Ascending aorta (tissue), 2 donors: ENCODE data around the gene CLASP1. TPM values are rescaled to one million over a fixed set of nuclear protein-coding genes. Genes with fewer than 3 reads are reported as not detected.

Experiments used
- DNase-seq, 2 donors: peaks; one replicate each; pipeline ENCODE4 v3.0.0-alpha.2; 2019; ENCODE audit warnings: low spot score in 2 of 2
- H3K27ac ChIP-seq, 2 donors: fragments of 200-600 bp; sonication (generic); one replicate each; pipeline ENCODE4 v1.5.1; 2016 to 2017; ENCODE audit warnings: mild to moderate bottlenecking in 1 of 2
- H3K27me3 ChIP-seq: fragments of 200-600 bp; sonication (generic); one replicate; pipeline ENCODE4 v1.5.1; 2017
- H3K36me3 ChIP-seq, 2 donors: fragments of 200-600 bp; sonication (generic); one replicate each; pipeline ENCODE4 v1.5.1; 2016
- H3K4me1 ChIP-seq, 2 donors: fragments of 200-600 bp; sonication (generic); one replicate each; pipeline ENCODE4 v1.5.1; 2016 to 2017; ENCODE audit warnings: mild to moderate bottlenecking in 1 of 2
- H3K4me3 ChIP-seq, 2 donors: fragments of 200-600 bp; sonication (generic); one replicate each; pipeline ENCODE4 v1.5.1; 2016 to 2017; ENCODE audit warnings: mild to moderate bottlenecking in 1 of 2
- H3K9me3 ChIP-seq, 2 donors: fragments of 200-600 bp; sonication (generic); one replicate each; pipeline ENCODE4 v1.5.1; 2016
- CTCF ChIP-seq, 3 experiments: fragments of 200-600 bp in 2 of 3; fragments of 450-650 bp in 1 of 3; sonication (generic) in 2 of 3; IDR thresholded peaks; one replicate each; pipeline ENCODE4 v1.5.1; 2016 to 2019; ENCODE audit warnings: antibody characterized with exemption in 3 of 3, mild to moderate bottlenecking in 1 of 3, moderate library complexity in 1 of 3
- intact Hi-C: fragments of 100-400 bp; cut with DNase I; formaldehyde crosslinking; loops from one replicate; pipeline ENCODE4 v1.15.1; 2023
- total RNA-seq: library from RNA; depleted of rRNA; stranded (reverse); fragments of >200 nt; gene quantifications from one replicate; pipeline ENCODE4 v1.1.0, GENCODE V29; 2016

Gene CLASP1
- total RNA-seq, 1 donor from 2014 or later: 78.0 TPM

GRCh38 chr2:121330921-121331320 is 318.3 kb downstream of the CLASP1 start:
- intact Hi-C loops: no loop called here
- Histone ChIP-seq H3K36me3 (no peaks in the 10 kb centered on the region), H3K4me3 (no peak overlapping the region), H3K27me3 (no peaks in the 10 kb centered on the region), H3K9me3 (no peaks in the 10 kb centered on the region), H3K4me1 (no peaks in the 10 kb centered on the region), H3K27ac (no peak overlapping the region)
- peak in 1 of 2 donors; percentile 11 for DNase-seq
- TF ChIP-seq CTCF (IDR thresholded peaks at IDR 0.05): no peak

GRCh38 chr2:121329786-121330185 is 319.5 kb downstream of the CLASP1 start:
- peak in 1 of 2 donors; percentile 11 for DNase-seq
- H3K9me3 ChIP-seq: no peaks in the 10 kb centered on the region
- no peak overlapping the region for H3K27ac ChIP-seq
- intact Hi-C loops: no loop called here
- H3K4me3 ChIP-seq: no peak overlapping the region
- no peak for TF ChIP-seq CTCF (IDR thresholded peaks at IDR 0.05)
- H3K36me3 ChIP-seq: no peaks in the 10 kb centered on the region
- no peaks in the 10 kb centered on the region for H3K4me1 ChIP-seq
- H3K27me3 ChIP-seq: no peaks in the 10 kb centered on the region

GRCh38 chr2:121326628-121327027 is 322.6 kb downstream of the CLASP1 start:
- no peaks in the 10 kb centered on the region for H3K9me3 ChIP-seq
- peak in 1 of 2 donors; percentile 25 for DNase-seq
- no peaks in the 10 kb centered on the region for H3K27me3 ChIP-seq
- H3K4me1 ChIP-seq: no peaks in the 10 kb centered on the region
- intact Hi-C loops: no loop called here
- H3K4me3 ChIP-seq: no peak overlapping the region
- TF ChIP-seq CTCF (IDR thresholded peaks at IDR 0.05): no peak
- no peak overlapping the region for H3K27ac ChIP-seq
- H3K36me3 ChIP-seq: no peaks in the 10 kb centered on the region

GRCh38 chr2:121324601-121325000 is 324.7 kb downstream of the CLASP1 start:
- peak in 1 of 2 donors; percentile 5 for DNase-seq
- Histone ChIP-seq H3K4me1 (no peaks in the 10 kb centered on the region), H3K4me3 (no peak overlapping the region), H3K36me3 (no peaks in the 10 kb centered on the region), H3K9me3 (no peaks in the 10 kb centered on the region), H3K27me3 (no peaks in the 10 kb centered on the region), H3K27ac (no peak overlapping the region)
- intact Hi-C loops: no loop called here
- no peak for TF ChIP-seq CTCF (IDR thresholded peaks at IDR 0.05)

GRCh38 chr2:121321476-121321875 is 327.8 kb downstream of the CLASP1 start:
- no peaks in the 10 kb centered on the region for H3K27me3 ChIP-seq
- intact Hi-C loops: no loop called here
- no peaks in the 10 kb centered on the region for H3K36me3 ChIP-seq
- no peak for TF ChIP-seq CTCF (IDR thresholded peaks at IDR 0.05)
- DNase-seq: no peak
- no peak overlapping the region for H3K27ac ChIP-seq
- no peaks in the 10 kb centered on the region for H3K9me3 ChIP-seq
- no peak overlapping the region for H3K4me3 ChIP-seq
- no peaks in the 10 kb centered on the region for H3K4me1 ChIP-seq

- no peak for DNase-seq
- Histone ChIP-seq H3K27me3 (no peaks in the 10 kb centered on the region), H3K9me3 (no peaks in the 10 kb centered on the region), H3K27ac (no peak overlapping the region), H3K4me3 (no peak overlapping the region), H3K36me3 (no peaks in the 10 kb centered on the region), H3K4me1 (no peaks in the 10 kb centered on the region)
- intact Hi-C loops: no loop called here
- TF ChIP-seq CTCF (IDR thresholded peaks at IDR 0.05): no peak
Measured at GRCh38 chr2:121319941-121320340, 329.3 kb downstream of the CLASP1 start.
